NT2/D1 (cell line): Measurements from ENCODE around the gene ARL4A.
"Not testable (repeated sequence)": the region's sequence is repeated elsewhere in the genome, so short reads cannot be mapped to it uniquely, and the experiment has no call there.

Experiments used
- DNase-seq: peaks from one replicate; pipeline ENCODE4 v3.0.0-alpha.2; 2011; ENCODE audit warnings: low read depth, low spot score
- H3K27me3 ChIP-seq: 2 replicates; pipeline ENCODE4 v1.6.0; 2011; ENCODE audit warnings: mild to moderate bottlenecking; ENCODE audit not compliant: insufficient read length, insufficient read depth
- H3K36me3 ChIP-seq: 2 replicates; pipeline ENCODE4 v1.6.1; 2011; ENCODE audit warnings: mild to moderate bottlenecking, low read length, mixed read lengths; ENCODE audit not compliant: insufficient read depth, insufficient read length
- H3K4me1 ChIP-seq: 2 replicates; pipeline ENCODE4 v1.5.1; 2011; ENCODE audit not compliant: insufficient read depth, insufficient read length
- H3K4me3 ChIP-seq: 2 replicates; pipeline ENCODE4 v1.5.1; 2011; ENCODE audit warnings: low read depth; ENCODE audit not compliant: insufficient read length
- H3K9ac ChIP-seq: 2 replicates; pipeline ENCODE4 v1.6.0; 2011; ENCODE audit warnings: low read depth; ENCODE audit not compliant: insufficient read length
- H3K9me3 ChIP-seq: 2 replicates; pipeline ENCODE4 v1.5.1; 2011; ENCODE audit warnings: mild to moderate bottlenecking, low read length; ENCODE audit not compliant: insufficient read depth
- SUZ12 ChIP-seq: IDR thresholded peaks from 2 replicates; pipeline ENCODE4 v1.6.1; 2011; ENCODE audit not compliant: insufficient read length, insufficient read depth; ENCODE audit errors: extremely low read depth
- YY1 ChIP-seq: IDR thresholded peaks from 2 replicates; pipeline ENCODE4 v1.6.1; 2011; ENCODE audit not compliant: insufficient read length, insufficient read depth
- ZNF274 ChIP-seq: IDR thresholded peaks from 2 replicates; pipeline ENCODE4 v1.6.1; 2011; ENCODE audit warnings: mild to moderate bottlenecking, low read depth, low read length

ARL4A gene

GRCh38 chr7:12650080-12650479 lies 37.4 kb upstream of the ARL4A start:
- Histone ChIP-seq H3K9ac (no peak overlapping the region), H3K36me3 (no peaks in the 10 kb centered on the region), H3K4me3 (no peak overlapping the region), H3K9me3 (no peaks in the 10 kb centered on the region), H3K4me1 (no peaks in the 10 kb centered on the region), H3K27me3 (no peaks in the 10 kb centered on the region)
- TF ChIP-seq YY1 = no peak
- no peak for TF ChIP-seq SUZ12
- no peak for TF ChIP-seq ZNF274
- DNase-seq = no peak

- Histone ChIP-seq H3K9ac (no peak overlapping the region), H3K36me3 (no peaks in the 10 kb centered on the region), H3K9me3 (no peaks in the 10 kb centered on the region), H3K4me3 (no peak overlapping the region), H3K4me1 (no peaks in the 10 kb centered on the region), H3K27me3 (no peaks in the 10 kb centered on the region)
- DNase-seq = no peak
- TF ChIP-seq SUZ12 = no peak
- TF ChIP-seq ZNF274 = no peak
- no peak for TF ChIP-seq YY1
Observed at GRCh38 chr7:12653110-12653509, 34.3 kb upstream of the ARL4A start.

- no peak overlapping the region for H3K9ac ChIP-seq
- no peak for TF ChIP-seq SUZ12
- no peak for TF ChIP-seq YY1
- no peaks in the 10 kb centered on the region for H3K36me3 ChIP-seq
- no peaks in the 10 kb centered on the region for H3K9me3 ChIP-seq
- H3K4me3 ChIP-seq = no peak overlapping the region
- H3K27me3 ChIP-seq = no peaks in the 10 kb centered on the region
- no peak for DNase-seq
- H3K4me1 ChIP-seq = no peaks in the 10 kb centered on the region
Observed at GRCh38 chr7:12653518-12653917, 33.9 kb upstream of the ARL4A start.

DNA sequence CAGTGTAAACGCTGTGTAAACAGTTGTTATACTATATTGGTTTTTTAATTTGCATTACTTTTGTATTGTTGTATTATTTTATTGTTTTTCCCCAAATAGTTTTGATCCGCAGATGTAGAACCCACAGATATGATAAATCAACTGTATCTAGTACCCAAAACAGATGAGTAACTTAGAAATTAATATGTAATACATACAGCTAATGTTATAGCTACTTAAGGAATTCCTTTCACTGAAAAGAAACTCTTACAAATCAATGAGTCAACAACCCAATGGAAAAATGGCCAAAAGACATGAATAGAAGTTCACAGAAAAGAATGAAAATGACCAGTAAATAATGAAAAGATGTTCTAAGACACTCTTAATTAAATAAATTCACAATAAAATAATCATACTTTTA lies 32.3 kb upstream of the ARL4A start:
- Histone ChIP-seq H3K9ac (no peak overlapping the region), H3K36me3 (no peaks in the 10 kb centered on the region), H3K4me1 (no peaks in the 10 kb centered on the region)

GRCh38 chr7:12660423-12660822 lies 27.0 kb upstream of the ARL4A start:
- H3K4me1 ChIP-seq, H3K36me3 ChIP-seq, H3K4me3 ChIP-seq, H3K27me3 ChIP-seq, H3K9ac ChIP-seq: not testable (repeated sequence)
- H3K9me3 ChIP-seq = peaks cover 34% of the 10 kb centered on the region
- DNase-seq = peak; percentile 49

More for the DNA sequence above, 32.3 kb upstream of the ARL4A start:
- Histone ChIP-seq H3K27me3 (no peaks in the 10 kb centered on the region), H3K9me3 (peaks cover 10% of the 10 kb centered on the region), H3K4me3 (no peak overlapping the region)
- no peak for DNase-seq
- TF ChIP-seq ZNF274 (no peak), SUZ12 (no peak)

GRCh38 chr7:12660986-12661385 lies 26.4 kb upstream of the ARL4A start:
- not testable (repeated sequence) for H3K4me1 ChIP-seq, H3K36me3 ChIP-seq, H3K27me3 ChIP-seq, H3K4me3 ChIP-seq, H3K9ac ChIP-seq, DNase-seq
- peaks cover 34% of the 10 kb centered on the region for H3K9me3 ChIP-seq

DNA sequence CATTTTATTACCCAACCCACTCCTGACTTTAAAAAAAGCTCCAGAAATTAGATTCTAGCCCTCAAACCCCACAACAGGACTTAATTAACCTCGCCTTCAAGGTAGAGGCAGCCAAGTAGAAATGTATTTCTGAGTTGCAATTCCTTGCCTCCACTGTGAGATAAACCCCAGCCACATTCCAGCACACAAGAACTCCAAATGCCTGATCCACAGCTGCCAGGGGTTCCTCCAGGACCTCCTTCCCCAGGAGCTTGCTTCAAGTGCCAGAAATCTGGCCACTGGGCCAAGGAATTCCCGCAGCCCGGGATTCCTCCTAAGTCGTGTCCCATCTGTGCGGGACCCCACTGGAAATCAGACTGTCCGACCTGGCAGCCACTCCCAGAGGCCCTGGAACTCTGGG lies 25.9 kb upstream of the ARL4A start:
- Histone ChIP-seq H3K27me3 (no peaks in the 10 kb centered on the region), H3K4me1 (no peaks in the 10 kb centered on the region), H3K36me3 (no peaks in the 10 kb centered on the region), H3K4me3 (no peak overlapping the region), H3K9ac (no peak overlapping the region), H3K9me3 (peaks cover 34% of the 10 kb centered on the region)
- TF ChIP-seq SUZ12 (no peak), ZNF274 (no peak), YY1 (no peak)
- DNase-seq = no peak

DNA sequence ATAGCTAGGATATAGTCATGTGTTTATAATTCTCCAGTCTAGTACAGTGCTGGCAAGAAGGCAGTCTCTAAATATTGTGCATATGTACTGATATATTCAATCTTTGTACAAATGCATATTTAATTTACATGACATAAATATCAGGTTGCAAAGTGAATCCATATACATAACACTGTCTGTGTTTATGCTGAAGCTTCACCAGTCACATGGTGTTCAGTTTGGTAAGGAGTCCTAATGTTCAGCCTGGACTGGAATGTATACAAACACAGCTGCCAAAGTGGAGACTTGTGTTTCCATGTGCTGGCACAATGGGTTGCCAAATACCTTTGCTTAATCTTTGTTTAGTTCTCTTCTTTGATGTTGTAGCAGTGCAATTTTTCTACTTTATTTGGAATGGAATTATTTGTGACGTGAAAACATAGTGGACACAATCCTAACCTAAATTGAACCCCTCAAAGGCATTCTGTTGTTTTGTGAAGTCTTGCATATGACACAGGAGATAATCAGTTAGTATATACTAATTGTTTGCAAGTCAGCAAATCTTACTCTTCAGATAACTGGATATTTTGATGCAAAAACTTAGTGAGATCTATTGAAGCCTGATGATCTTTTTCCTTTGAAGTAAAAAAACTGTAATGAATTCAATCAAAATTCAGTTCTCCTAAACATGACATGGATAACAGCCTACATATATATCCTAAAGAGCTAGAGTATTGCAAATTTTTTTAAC lies 17.3 kb upstream of the ARL4A start:
- Histone ChIP-seq H3K4me1 (no peaks in the 10 kb centered on the region), H3K9me3 (0 out of 2 replicates have a peak, but pooled peaks cover under 1% of the 10 kb centered on the region), H3K9ac (no peak overlapping the region), H3K27me3 (no peaks in the 10 kb centered on the region), H3K36me3 (no peaks in the 10 kb centered on the region), H3K4me3 (no peak overlapping the region)
- DNase-seq = no peak
- no peak for TF ChIP-seq SUZ12
- no peak for TF ChIP-seq YY1
- TF ChIP-seq ZNF274 = no peak
